Adrenal gland (tissue), 12 donors: Measurements from ENCODE around the gene SFN. TPM values are rescaled to one million over a fixed set of nuclear protein-coding genes. Genes with fewer than 3 reads are reported as not detected.

Experiments used
- DNase-seq, 7 donors: peaks; one replicate each; pipeline ENCODE4 v3.0.0-alpha.2; 2019 to 2020
- H3K27ac ChIP-seq, 5 donors: fragments of 200-600 bp; sonication (generic) in 4 of 5; 1 replicate in 3 of 5; 2 replicates in 2 of 5; pipeline versions ENCODE4 v1.5.1 to v1.8.0; 2016 to 2020; ENCODE audit warnings: mild to moderate bottlenecking in 1 of 5
- H3K27me3 ChIP-seq: fragments of 200-600 bp; 2 replicates; pipeline ENCODE4 v1.8.0; 2021
- H3K36me3 ChIP-seq, 2 donors: fragments of 200-600 bp; replicated peaks in 1 of 2; 1 replicate in 1 of 2; 2 replicates in 1 of 2; pipeline versions ENCODE4 v1.5.1 to v1.8.0; 2018 to 2022
- H3K4me1 ChIP-seq, 2 donors: fragments of 200-600 bp; replicated peaks in 1 of 2; 1 replicate in 1 of 2; 2 replicates in 1 of 2; pipeline versions ENCODE4 v1.5.1 to v1.8.0; 2018 to 2021
- H3K4me3 ChIP-seq, 4 donors: fragments of 200-600 bp; sonication (generic) in 3 of 4; one replicate each; pipeline ENCODE4 v1.5.1; 2016 to 2018
- H3K9me3 ChIP-seq, 3 donors: fragments of 200-600 bp; sonication (generic) in 1 of 3; replicated peaks in 1 of 3; 1 replicate in 2 of 3; 2 replicates in 1 of 3; pipeline versions ENCODE4 v1.5.1 to v1.8.0; 2016 to 2021
- CTCF ChIP-seq, 6 experiments: fragments of 450-650 bp in 4 of 6; fragments of 200-600 bp in 2 of 6; sonication (generic) in 1 of 6; IDR thresholded peaks; 1 replicate in 5 of 6; 2 replicates in 1 of 6; pipeline versions ENCODE4 v1.5.1 to v1.8.0; 2016 to 2021; ENCODE audit warnings: antibody characterized with exemption in 6 of 6, mild to moderate bottlenecking in 2 of 6, moderate library complexity in 1 of 6
- POLR2A ChIP-seq, 2 donors: fragments of 450-650 bp; IDR thresholded peaks; one replicate each; pipeline ENCODE4 v1.6.1; 2017; ENCODE audit warnings: antibody characterized with exemption in 2 of 2, mild to moderate bottlenecking in 2 of 2, moderate library complexity in 1 of 2
- WGBS, 4 donors: extraction: QIAGEN DNeasy Blood & Tissue Kit in 2 of 4; methylation state at CpG; one replicate each; pipeline versions ENCODE4 v1.1.5 to v1.1.7; 2013 to 2017; 5-methylcytosine and 5-hydroxymethylcytosine counted together
- intact Hi-C, 2 donors: fragments of 100-400 bp; cut with DNase I; formaldehyde crosslinking; loops; one replicate each; pipeline versions ENCODE4 v1.14.1 to v1.15.0; 2022 to 2023
- polyA plus RNA-seq, 3 donors: library from polyadenylated mRNA; stranded (reverse); fragments of 200-250 nt in 2 of 3; fragments of 350-450 nt in 1 of 3; fragmentation: Illumina TruSeq in 1 of 3; extraction: RNeasy Lipid Tissue Mini Kit (QIAGEN cat#74804) in 1 of 3; gene quantifications; one replicate each; pipeline ENCODE4 v1.2.3, GENCODE V29; 2013 to 2014
- total RNA-seq, 9 donors: library from RNA; depleted of rRNA in 4 of 9; stranded (reverse); fragments of >200 nt in 4 of 9; fragments of 120-200 nt in 1 of 9; fragmentation: NEBNext Ultra II Directional in 1 of 9; extraction: Animal tissue kit (Norgen Biotek cat#: 25700) in 1 of 9; gene quantifications; one replicate each; pipeline versions ENCODE4 v1.1.0 to v1.2.4, GENCODE V29; 2013 to 2023
- donor health status: healthy with polysubstance abuse.
- donor health status: Bipolar disorder and iron deficiency.
- donor health status: DM: yes; HTN: yes; CAD: no.
- donor health status: DM: no; HTN: no; CAD: no.
- donor health status: DM: no; HTN: no; CAD: no.
- donor health status: DM: yes; HTN: yes; CAD: no.

The SFN gene
- total and polyA plus RNA-seq, 12 donors, result 0.06 to 1.1 (median 0.40) TPM; not detected in 4

- Histone ChIP-seq H3K36me3 (peaks cover 0 to 50% of the 10 kb centered on the region in 2 donors), H3K27me3 (no peaks in the 10 kb centered on the region), H3K27ac (peak overlapping the region in 3 of 5 donors; percentile 45 to 86 (median 73)), H3K9me3 (no peaks in the 10 kb centered on the region), H3K4me3 (no peak overlapping the region), H3K4me1 (peaks cover 0 to 12% of the 10 kb centered on the region in 2 donors)
- intact Hi-C loops, result no loop called here
- WGBS, 4 donors, result 85 to 100% (median 88%) methylated on average over 1 to 10 of the region's 10 CpGs
- no peak for DNase-seq
- no peak for TF ChIP-seq POLR2A (IDR thresholded peaks at IDR 0.05)
- no peak for TF ChIP-seq CTCF (IDR thresholded peaks at IDR 0.05)
These were observed 14.4 kb upstream of the SFN start for GRCh38 chr1:26848499-26848898.

- H3K4me3 ChIP-seq, result no peak overlapping the region
- H3K9me3 ChIP-seq, result no peaks in the 10 kb centered on the region
- no peaks in the 10 kb centered on the region for H3K27me3 ChIP-seq
- H3K27ac ChIP-seq, result peak overlapping the region in 3 of 5 donors; percentile 45 to 86 (median 73)
- peaks cover 0 to 51% of the 10 kb centered on the region in 2 donors for H3K36me3 ChIP-seq
- TF ChIP-seq CTCF (IDR thresholded peaks at IDR 0.05), result no peak
- no peak for TF ChIP-seq POLR2A (IDR thresholded peaks at IDR 0.05)
- WGBS, 4 donors, result 49 to 55% (median 51%) methylated on average over 10 of the region's 10 CpGs
- DNase-seq, result peak; percentile 71 to 92 (median 87)
- intact Hi-C loops, result no loop called here
- H3K4me1 ChIP-seq, result peaks cover 0 to 12% of the 10 kb centered on the region in 2 donors
These were observed 13.8 kb upstream of the SFN start for GRCh38 chr1:26848941-26849774.

GRCh38 chr1:26851106-26851684 is 11.8 kb upstream of the SFN start:
- WGBS, 4 donors, result 89 to 93% (median 91%) methylated on average over 12 of the region's 12 CpGs
- DNase-seq, result no peak
- Histone ChIP-seq H3K4me1 (peaks cover 0 to 12% of the 10 kb centered on the region in 2 donors), H3K36me3 (peaks cover 0 to 67% of the 10 kb centered on the region in 2 donors), H3K27me3 (no peaks in the 10 kb centered on the region), H3K9me3 (no peaks in the 10 kb centered on the region), H3K4me3 (no peak overlapping the region), H3K27ac (no peak overlapping the region)
- TF ChIP-seq POLR2A (IDR thresholded peaks at IDR 0.05) (no peak), CTCF (IDR thresholded peaks at IDR 0.05) (no peak)
- intact Hi-C loops, result no loop called here

GRCh38 chr1:26852701-26853100 is 10.2 kb upstream of the SFN start:
- Histone ChIP-seq H3K4me1 (peaks cover 0 to 12% of the 10 kb centered on the region in 2 donors), H3K27ac (no peak overlapping the region), H3K27me3 (no peaks in the 10 kb centered on the region), H3K36me3 (peaks cover 0 to 67% of the 10 kb centered on the region in 2 donors), H3K9me3 (no peaks in the 10 kb centered on the region), H3K4me3 (no peak overlapping the region)
- WGBS, 4 donors, result 74 to 83% (median 78%) methylated on average over 7 to 9 of the region's 9 CpGs
- intact Hi-C loops, result no loop called here
- TF ChIP-seq CTCF (IDR thresholded peaks at IDR 0.05) (no peak), POLR2A (IDR thresholded peaks at IDR 0.05) (no peak)
- DNase-seq, result no peak
